Sigmoid colon (tissue), 4 donors: Measurements from ENCODE around the gene UNC119B.

Experiments used
- CTCF ChIP-seq, 4 experiments: fragments of 450-650 bp in 3 of 4; fragments of 200-600 bp in 1 of 4; IDR thresholded peaks; one replicate each; pipeline ENCODE4 v1.5.1; 2016 to 2019; ENCODE audit warnings: antibody characterized with exemption in 4 of 4, mild to moderate bottlenecking in 3 of 4, moderate library complexity in 2 of 4
- EP300 ChIP-seq, 4 donors: sonication (generic); formaldehyde crosslinking; IDR thresholded peaks; one replicate each; pipeline ENCODE4 v1.6.1; 2017; ENCODE audit warnings: antibody characterized with exemption in 4 of 4
- POLR2A ChIP-seq, 2 donors: fragments of 450-650 bp; IDR thresholded peaks; one replicate each; pipeline ENCODE4 v1.6.1; 2016; ENCODE audit warnings: antibody characterized with exemption in 2 of 2, mild to moderate bottlenecking in 2 of 2, moderate library complexity in 2 of 2
- POLR2AphosphoS5 ChIP-seq, 4 donors: sonication (generic); formaldehyde crosslinking; IDR thresholded peaks; one replicate each; pipeline ENCODE4 v1.6.1; 2017; ENCODE audit warnings: antibody characterized with exemption in 4 of 4

- no peak for TF ChIP-seq POLR2A (IDR thresholded peaks at IDR 0.05)
- no peak for TF ChIP-seq CTCF (IDR thresholded peaks at IDR 0.05)
- no peak for TF ChIP-seq EP300 (IDR thresholded peaks at IDR 0.05)
- no peak for TF ChIP-seq POLR2AphosphoS5 (IDR thresholded peaks at IDR 0.05)
Measured at GRCh38 chr12:120711411-120711810, 1.2 kb downstream of the UNC119B start.
